ENCODE measurements around the gene ST7.

DNA sequence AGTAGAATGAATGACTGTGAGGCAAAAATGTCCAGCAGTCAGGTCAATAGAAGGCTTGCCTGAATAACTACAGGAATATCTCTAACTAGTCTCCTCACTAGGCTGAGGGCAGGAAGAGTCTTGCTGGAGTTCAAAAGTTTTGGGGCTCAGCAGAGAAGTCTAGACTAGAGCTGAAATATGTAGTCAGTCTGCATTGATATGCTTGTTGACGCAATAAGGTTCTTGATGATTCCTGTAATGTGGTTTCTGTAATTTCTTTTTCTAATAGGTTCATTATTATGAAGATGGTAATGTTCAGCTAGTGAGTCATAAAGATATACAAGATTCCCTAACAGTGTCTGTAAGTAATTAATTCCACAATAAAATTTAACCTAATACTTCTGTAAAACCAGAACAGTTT, 41.5 kb upstream of the ST7 start:
- TF ChIP-seq, protein P1, sequence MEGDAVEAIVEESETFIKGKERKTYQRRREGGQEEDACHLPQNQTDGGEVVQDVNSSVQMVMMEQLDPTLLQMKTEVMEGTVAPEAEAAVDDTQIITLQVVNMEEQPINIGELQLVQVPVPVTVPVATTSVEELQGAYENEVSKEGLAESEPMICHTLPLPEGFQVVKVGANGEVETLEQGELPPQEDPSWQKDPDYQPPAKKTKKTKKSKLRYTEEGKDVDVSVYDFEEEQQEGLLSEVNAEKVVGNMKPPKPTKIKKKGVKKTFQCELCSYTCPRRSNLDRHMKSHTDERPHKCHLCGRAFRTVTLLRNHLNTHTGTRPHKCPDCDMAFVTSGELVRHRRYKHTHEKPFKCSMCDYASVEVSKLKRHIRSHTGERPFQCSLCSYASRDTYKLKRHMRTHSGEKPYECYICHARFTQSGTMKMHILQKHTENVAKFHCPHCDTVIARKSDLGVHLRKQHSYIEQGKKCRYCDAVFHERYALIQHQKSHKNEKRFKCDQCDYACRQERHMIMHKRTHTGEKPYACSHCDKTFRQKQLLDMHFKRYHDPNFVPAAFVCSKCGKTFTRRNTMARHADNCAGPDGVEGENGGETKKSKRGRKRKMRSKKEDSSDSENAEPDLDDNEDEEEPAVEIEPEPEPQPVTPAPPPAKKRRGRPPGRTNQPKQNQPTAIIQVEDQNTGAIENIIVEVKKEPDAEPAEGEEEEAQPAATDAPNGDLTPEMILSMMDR (optimal IDR thresholded peaks at IDR 0.05 in 1 of 3, IDR thresholded peaks at IDR 0.05 in 1 of 3, conservative IDR thresholded peaks at IDR 0.05 in 1 of 3; ENCODE audit: extremely low read depth in 1 of 3, insufficient read depth in 2 of 3, low read length in 3 of 3) = no peak
- no peak for TF ChIP-seq EZH2 (IDR thresholded peaks at IDR 0.05; ENCODE audit: low read length)
